A549 (cell line): ENCODE results near the gene IL1RN. TPM values are rescaled to one million over a fixed set of nuclear protein-coding genes. Genes with fewer than 3 reads are reported as not detected.

Experiments used
- ATAC-seq, 2 experiments: fragments of 200-7000 bp in 1 of 2; fragments of >200 bp in 1 of 2; cut with Nextera tagmentation in 1 of 2; cut with Tn5 transposase in 1 of 2; 3 replicates each; pipeline versions ENCODE4 v1.8.0 to v1.9.1; 2018 to 2020; ENCODE audit warnings: mild to moderate bottlenecking in 1 of 2, moderate library complexity in 1 of 2
- CTCF ChIA-PET: fragments of 300-600 bp; sonication (Branson Sonifier 250); formaldehyde crosslinking; extraction: SDS; loops from one replicate; lab custom pipeline; 2021; ENCODE audit warnings: antibody characterized with exemption, inconsistent platforms; lab: Yijun Ruan, JAX
- POLR2A ChIA-PET: fragments of 350-600 bp; formaldehyde crosslinking; extraction: SDS; loops from one replicate; lab custom pipeline; 2021; ENCODE audit warnings: antibody characterized with exemption, inconsistent platforms; lab: Yijun Ruan, JAX
- DNase-seq, 2 experiments: peaks; one replicate each; pipeline versions ENCODE4 v3.0.0 to v3.0.0-alpha.2; 2011 to 2016; ENCODE audit warnings: low read depth in 1 of 2, low spot score in 1 of 2
- FAIRE-seq: peaks from 2 replicates; lab custom pipeline; 2011; peaks lifted over from hg19 to GRCh38; lab: Jason Lieb, UNC
- H3K27ac ChIP-seq, 2 experiments: fragments of >200 bp; sonication (Bioruptor Twin); formaldehyde crosslinking; 3 replicates each; pipeline ENCODE4 v1.5.1; 2016 to 2017
- H3K4me1 ChIP-seq: fragments of >200 bp; sonication (Bioruptor Twin); formaldehyde crosslinking; 3 replicates; pipeline ENCODE4 v1.6.1; 2016
- H3K4me2 ChIP-seq: fragments of >200 bp; sonication (Bioruptor Twin); formaldehyde crosslinking; 3 replicates; pipeline ENCODE4 v1.6.1; 2016
- H3K4me3 ChIP-seq: fragments of >200 bp; sonication (Bioruptor Twin); formaldehyde crosslinking; 3 replicates; pipeline ENCODE4 v1.5.1; 2016
- H3K9me3 ChIP-seq: fragments of >200 bp; sonication (Bioruptor Twin); formaldehyde crosslinking; 3 replicates; pipeline ENCODE4 v1.6.1; 2016
- BCL3 ChIP-seq: fragments of >200 bp; sonication (Bioruptor Twin); formaldehyde crosslinking; IDR thresholded peaks from 3 replicates; pipeline ENCODE4 v1.6.1; 2016
- BHLHE40 ChIP-seq: IDR thresholded peaks from 2 replicates; pipeline ENCODE4 v1.6.1; 2012; ENCODE audit warnings: low read depth, low read length, inconsistent platforms
- CBX2 ChIP-seq: fragments of 200-600 bp; sonication (generic); IDR thresholded peaks from 2 replicates; pipeline ENCODE4 v1.6.1; 2016; ENCODE audit warnings: low read depth, mild to moderate bottlenecking, borderline replicate concordance
- CBX8 ChIP-seq: fragments of 200-600 bp; sonication (generic); IDR thresholded peaks from 2 replicates; pipeline ENCODE4 v1.6.1; 2016
- CEBPB ChIP-seq, 2 experiments: fragments of >200 bp in 1 of 2; sonication (Bioruptor Twin) in 1 of 2; formaldehyde crosslinking in 1 of 2; IDR thresholded peaks; 2 replicates each; pipeline ENCODE4 v1.6.1; 2012 to 2016
- EHMT2 ChIP-seq: fragments of 200-600 bp; sonication (generic); IDR thresholded peaks from 2 replicates; pipeline ENCODE4 v1.6.1; 2016; ENCODE audit warnings: antibody characterized with exemption, low read depth, mild to moderate bottlenecking, moderate library complexity
- ELK1 ChIP-seq: fragments of 150-350 bp; IDR thresholded peaks from 2 replicates; pipeline ENCODE4 v1.6.1; 2014; ENCODE audit warnings: low read depth, mild to moderate bottlenecking, low read length
- EP300 ChIP-seq, 2 experiments: fragments of >200 bp; sonication (Bioruptor Twin); formaldehyde crosslinking; IDR thresholded peaks; 2 replicates in 1 of 2; 3 replicates in 1 of 2; pipeline ENCODE4 v1.6.1; 2016 to 2017
- FOSB ChIP-seq: fragments of 250-450 bp; sonication (Bioruptor Pico); IDR thresholded peaks from 2 replicates; pipeline ENCODE4 v1.5.0; 2020; ENCODE audit warnings: mild to moderate bottlenecking, moderate library complexity
- FOXS1 ChIP-seq: fragments of 250-450 bp; sonication (Bioruptor Pico); IDR thresholded peaks from 2 replicates; pipeline ENCODE4 v1.5.0; 2020; ENCODE audit warnings: mild to moderate bottlenecking, moderate library complexity
- GATA3 ChIP-seq: IDR thresholded peaks from 2 replicates; pipeline ENCODE4 v1.6.1; 2012; ENCODE audit warnings: borderline replicate concordance
- HDAC2 ChIP-seq: fragments of 200-600 bp; sonication (generic); IDR thresholded peaks from 2 replicates; pipeline ENCODE4 v1.6.1; 2016
- HES2 ChIP-seq: fragments of >200 bp; sonication (Bioruptor Twin); formaldehyde crosslinking; IDR thresholded peaks from 2 replicates; pipeline ENCODE4 v1.6.1; 2016
- HEYL ChIP-seq: fragments of 250-450 bp; sonication (Bioruptor Pico); IDR thresholded peaks from 2 replicates; pipeline ENCODE4 v1.8.0; 2021; ENCODE audit warnings: mild to moderate bottlenecking, moderate library complexity
- HOXB13 ChIP-seq: fragments of 250-450 bp; sonication (Bioruptor Pico); IDR thresholded peaks from 2 replicates; pipeline ENCODE4 v1.5.0; 2020; ENCODE audit warnings: low read depth, mild to moderate bottlenecking, moderate library complexity
- JUN ChIP-seq, 2 experiments: fragments of >200 bp; sonication (Bioruptor Twin); formaldehyde crosslinking; IDR thresholded peaks; 2 replicates in 1 of 2; 3 replicates in 1 of 2; pipeline ENCODE4 v1.6.1; 2016 to 2017
- JUNB ChIP-seq: fragments of >200 bp; sonication (Bioruptor Twin); formaldehyde crosslinking; IDR thresholded peaks from 2 replicates; pipeline ENCODE4 v1.6.1; 2016
- KDM1A ChIP-seq: fragments of 200-600 bp; sonication (generic); IDR thresholded peaks from 2 replicates; pipeline ENCODE4 v1.6.1; 2016; ENCODE audit warnings: low read depth, mild to moderate bottlenecking
- KDM5A ChIP-seq: fragments of 200-600 bp; sonication (generic); IDR thresholded peaks from 2 replicates; pipeline ENCODE4 v1.6.1; 2016; ENCODE audit warnings: antibody characterized with exemption, mild to moderate bottlenecking
- MAX ChIP-seq: IDR thresholded peaks from 2 replicates; pipeline ENCODE4 v1.6.1; 2012
- MYC ChIP-seq: IDR thresholded peaks from 2 replicates; pipeline ENCODE4 v1.6.1; 2012; ENCODE audit warnings: mild to moderate bottlenecking, inconsistent platforms, low read length, improper control_type of control experiment, borderline replicate concordance
- NR3C1 ChIP-seq: fragments of >200 bp; sonication (Bioruptor Twin); formaldehyde crosslinking; IDR thresholded peaks from 3 replicates; pipeline ENCODE4 v1.6.1; 2017
- RARB ChIP-seq: fragments of 250-450 bp; sonication (Bioruptor Pico); IDR thresholded peaks from 2 replicates; pipeline ENCODE4 v1.8.0; 2021; ENCODE audit warnings: mild to moderate bottlenecking, moderate library complexity
- RNF2 ChIP-seq: fragments of 200-600 bp; sonication (generic); IDR thresholded peaks from 2 replicates; pipeline ENCODE4 v1.6.1; 2016; ENCODE audit warnings: low read depth, mild to moderate bottlenecking, antibody characterized with exemption, moderate library complexity, borderline replicate concordance
- SREBF2 ChIP-seq: fragments of 450-650 bp; IDR thresholded peaks from 2 replicates; pipeline ENCODE4 v1.6.1; 2014; ENCODE audit warnings: mild to moderate bottlenecking, moderate library complexity
- ZFP36 ChIP-seq: fragments of 450-650 bp; IDR thresholded peaks from 2 replicates; pipeline ENCODE4 v1.6.1; 2014; ENCODE audit warnings: borderline replicate concordance; ENCODE audit not compliant: partially characterized antibody
- ZNF302 ChIP-seq: fragments of 250-450 bp; sonication (Bioruptor Pico); IDR thresholded peaks from 2 replicates; pipeline ENCODE4 v1.9.0; 2021; ENCODE audit warnings: inconsistent platforms, mild to moderate bottlenecking, moderate library complexity
- WGBS: methylation state at CpG from one replicate; pipeline ENCODE4 v1.1.6; 2017; ENCODE audit errors: missing lambda C conversion rate; 5-methylcytosine and 5-hydroxymethylcytosine counted together
- polyA plus RNA-seq, 4 experiments: library from polyadenylated mRNA; depleted of rRNA in 3 of 4; stranded (reverse); fragments of >200 nt; fragmentation: RNase III in 1 of 4; extraction: RNeasy Plus Mini Kit Qiagen cat#74134 plus additional on column Dnase treatment in 1 of 4; gene quantifications; 2 replicates in 3 of 4; 3 replicates in 1 of 4; pipeline ENCODE4 v1.2.3, GENCODE V29; 2011 to 2017

The IL1RN gene
- polyA plus RNA-seq, 2 of the 4 experiments (the other 2 are of a cell fraction), result 0.13 TPM; not detected in 1

- DNase-seq (no peak), FAIRE-seq (no peak), ATAC-seq (no peak)
- no peak for TF ChIP-seq MAX
- TF ChIP-seq HDAC2, result no peak
- TF ChIP-seq RNF2, result no peak
- TF ChIP-seq MYC, result no peak
- no peak for TF ChIP-seq RARB (CRISPR knock-in tag)
- no peak for TF ChIP-seq CBX2
- no peak for TF ChIP-seq CEBPB (IDR thresholded peaks at IDR 0.05)
- TF ChIP-seq NR3C1, result no peak
- no peak for TF ChIP-seq EP300 (IDR thresholded peaks at IDR 0.05)
- TF ChIP-seq GATA3, result no peak
- no peak for TF ChIP-seq SREBF2
- TF ChIP-seq KDM5A, result no peak
- Histone ChIP-seq H3K4me1 (peaks cover 11% of the 10 kb centered on the region), H3K4me2 (no peak overlapping the region), H3K27ac (no peak overlapping the region), H3K4me3 (no peak overlapping the region), H3K9me3 (no peaks in the 10 kb centered on the region)
- CTCF ChIA-PET, result interaction anchor here (1.5 to 2.0 kb wide), 4 partner anchors 9 to 241 kb away, joined by 4 to 14 read pairs (median 6); no protein-coding TSS in a partner anchor
- POLR2A ChIA-PET, result no interaction called here
- WGBS, result 78% methylated on average over 2 of the region's 2 CpGs
Measured at GRCh38 chr2:113129519-113130078, 2.2 kb downstream of the IL1RN start.

GRCh38 chr2:113131352-113132185 is 4.2 kb downstream of the IL1RN start:
- POLR2A ChIA-PET, result no interaction called here
- CTCF ChIA-PET, result interaction anchor here (1.8 kb wide), 1 partner anchor 67 kb away, joined by 9 read pairs; no protein-coding TSS in a partner anchor
- DNase-seq, result no peak
- H3K4me2 ChIP-seq, result no peak overlapping the region
- TF ChIP-seq FOXS1 (CRISPR knock-in tag) (no peak), HES2 (no peak), ZNF302 (no peak), ELK1 (no peak), HDAC2 (no peak), MAX (no peak), ZFP36 (no peak), CBX8 (no peak), JUNB (no peak)
- no peak for ATAC-seq
- no peaks in the 10 kb centered on the region for H3K4me1 ChIP-seq
- no peak overlapping the region for H3K27ac ChIP-seq
- FAIRE-seq, result no peak
- 61% methylated on average over 7 of the region's 7 CpGs for WGBS
- no peaks in the 10 kb centered on the region for H3K9me3 ChIP-seq
- H3K4me3 ChIP-seq, result no peak overlapping the region

GRCh38 chr2:113132414-113133021 is 5.1 kb downstream of the IL1RN start:
- Histone ChIP-seq H3K4me1 (no peaks in the 10 kb centered on the region), H3K27ac (no peak overlapping the region), H3K4me2 (no peak overlapping the region), H3K9me3 (no peaks in the 10 kb centered on the region), H3K4me3 (no peak overlapping the region)
- DNase-seq (no peak), ATAC-seq (no peak), FAIRE-seq (no peak)
- 85% methylated on average over 17 of the region's 17 CpGs for WGBS
- CTCF ChIA-PET, result interaction anchor here (0.6 to 7.1 kb wide), 5 partner anchors 11 to 114 kb away, joined by 4 to 52 read pairs (median 9); no protein-coding TSS in a partner anchor
- POLR2A ChIA-PET, result no interaction called here
- TF ChIP-seq RNF2, result no peak
- TF ChIP-seq EP300 (IDR thresholded peaks at IDR 0.05), result no peak
- TF ChIP-seq HEYL (CRISPR knock-in tag), result no peak
- TF ChIP-seq EHMT2, result no peak
- TF ChIP-seq JUN (IDR thresholded peaks at IDR 0.05), result no peak
- no peak for TF ChIP-seq BHLHE40
- TF ChIP-seq BCL3, result no peak
- no peak for TF ChIP-seq HOXB13 (CRISPR knock-in tag)
- no peak for TF ChIP-seq KDM1A
- TF ChIP-seq FOSB, result no peak
